GM12878 (cell line): ENCODE results near the gene FHOD3.

ENCODE experiments used
- BCL3 ChIP-seq: IDR thresholded peaks from 2 replicates; pipeline ENCODE4 v1.6.1; 2011; ENCODE audit warnings: borderline replicate concordance, low read depth, mild to moderate bottlenecking, moderate library complexity, low read length; ENCODE audit not compliant: insufficient read depth, poor library complexity, severe bottlenecking
- CTCF ChIP-seq, 3 experiments: IDR thresholded peaks in 2 of 3; conservative IDR thresholded peaks in 1 of 3; 2 replicates each; pipeline ENCODE4 v1.5.1; 2011; ENCODE audit warnings: low read depth in 3 of 3, low read length in 3 of 3, mild to moderate bottlenecking in 3 of 3, control low read depth in 2 of 3, moderate library complexity in 2 of 3, inconsistent platforms in 1 of 3, mixed read lengths in 1 of 3; ENCODE audit not compliant: control insufficient read depth in 2 of 3, insufficient read depth in 1 of 3; ENCODE audit errors: extremely low read depth in 1 of 3
- E2F4 ChIP-seq: IDR thresholded peaks from 2 replicates; pipeline ENCODE4 v1.6.1; 2012; ENCODE audit warnings: low read depth, low read length, improper control_type of control experiment
- EZH2 ChIP-seq: IDR thresholded peaks from 2 replicates; pipeline ENCODE4 v1.6.1; 2012; ENCODE audit warnings: low read depth, mild to moderate bottlenecking, control low read depth, inconsistent platforms, low read length, borderline replicate concordance; ENCODE audit not compliant: control insufficient read depth
- HCFC1 ChIP-seq: fragments of 150-350 bp; IDR thresholded peaks from 2 replicates; pipeline ENCODE4 v1.6.1; 2014; ENCODE audit warnings: low read length
- ZSCAN29 ChIP-seq: fragments of 450-650 bp; IDR thresholded peaks from 2 replicates; pipeline ENCODE4 v1.6.1; 2017; ENCODE audit warnings: mild to moderate bottlenecking, moderate library complexity

- TF ChIP-seq CTCF (IDR thresholded peaks at IDR 0.05 in 2 of 3, conservative IDR thresholded peaks at IDR 0.05 in 1 of 3; ENCODE audit: control insufficient read depth in 2 of 3, extremely low read depth in 1 of 3, insufficient read depth in 1 of 3, low read depth in 3 of 3, low read length in 3 of 3) (no peak), BCL3 (no peak), EZH2 (no peak), ZSCAN29 (no peak), HCFC1 (no peak), E2F4 (no peak)
These were observed 80.1 kb downstream of the FHOD3 start for GRCh38 chr18:36377626-36378025.
